Measurements from ENCODE around the gene SPECC1.

Gene SPECC1

GRCh38 chr17:20208717-20209116 is 199.6 kb downstream of the SPECC1 start:
- DNase-seq (ENCODE audit: low read depth in 1 of 2, low spot score in 1 of 2) = no peak
- no peaks in the 10 kb centered on the region for H3K27me3 ChIP-seq (ENCODE audit: insufficient read depth, poor library complexity, severe bottlenecking)
- no peak overlapping the region for H3K4me3 ChIP-seq (replicated peaks; ENCODE audit: insufficient read depth, low read length)
- no peak overlapping the region for H3K27ac ChIP-seq (replicated peaks)
- TF ChIP-seq, protein P1, sequence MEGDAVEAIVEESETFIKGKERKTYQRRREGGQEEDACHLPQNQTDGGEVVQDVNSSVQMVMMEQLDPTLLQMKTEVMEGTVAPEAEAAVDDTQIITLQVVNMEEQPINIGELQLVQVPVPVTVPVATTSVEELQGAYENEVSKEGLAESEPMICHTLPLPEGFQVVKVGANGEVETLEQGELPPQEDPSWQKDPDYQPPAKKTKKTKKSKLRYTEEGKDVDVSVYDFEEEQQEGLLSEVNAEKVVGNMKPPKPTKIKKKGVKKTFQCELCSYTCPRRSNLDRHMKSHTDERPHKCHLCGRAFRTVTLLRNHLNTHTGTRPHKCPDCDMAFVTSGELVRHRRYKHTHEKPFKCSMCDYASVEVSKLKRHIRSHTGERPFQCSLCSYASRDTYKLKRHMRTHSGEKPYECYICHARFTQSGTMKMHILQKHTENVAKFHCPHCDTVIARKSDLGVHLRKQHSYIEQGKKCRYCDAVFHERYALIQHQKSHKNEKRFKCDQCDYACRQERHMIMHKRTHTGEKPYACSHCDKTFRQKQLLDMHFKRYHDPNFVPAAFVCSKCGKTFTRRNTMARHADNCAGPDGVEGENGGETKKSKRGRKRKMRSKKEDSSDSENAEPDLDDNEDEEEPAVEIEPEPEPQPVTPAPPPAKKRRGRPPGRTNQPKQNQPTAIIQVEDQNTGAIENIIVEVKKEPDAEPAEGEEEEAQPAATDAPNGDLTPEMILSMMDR (IDR thresholded peaks at IDR 0.05; ENCODE audit: insufficient read depth, low read length) = no peak
- TF ChIP-seq GABPA (IDR thresholded peaks at IDR 0.05; ENCODE audit: low read depth) (no peak), POLR2AphosphoS5 (IDR thresholded peaks at IDR 0.05; ENCODE audit: low read depth) (no peak), SPI1 (IDR thresholded peaks at IDR 0.05; ENCODE audit: borderline replicate concordance, low read depth) (no peak)
- TF ChIP-seq, protein P2, sequence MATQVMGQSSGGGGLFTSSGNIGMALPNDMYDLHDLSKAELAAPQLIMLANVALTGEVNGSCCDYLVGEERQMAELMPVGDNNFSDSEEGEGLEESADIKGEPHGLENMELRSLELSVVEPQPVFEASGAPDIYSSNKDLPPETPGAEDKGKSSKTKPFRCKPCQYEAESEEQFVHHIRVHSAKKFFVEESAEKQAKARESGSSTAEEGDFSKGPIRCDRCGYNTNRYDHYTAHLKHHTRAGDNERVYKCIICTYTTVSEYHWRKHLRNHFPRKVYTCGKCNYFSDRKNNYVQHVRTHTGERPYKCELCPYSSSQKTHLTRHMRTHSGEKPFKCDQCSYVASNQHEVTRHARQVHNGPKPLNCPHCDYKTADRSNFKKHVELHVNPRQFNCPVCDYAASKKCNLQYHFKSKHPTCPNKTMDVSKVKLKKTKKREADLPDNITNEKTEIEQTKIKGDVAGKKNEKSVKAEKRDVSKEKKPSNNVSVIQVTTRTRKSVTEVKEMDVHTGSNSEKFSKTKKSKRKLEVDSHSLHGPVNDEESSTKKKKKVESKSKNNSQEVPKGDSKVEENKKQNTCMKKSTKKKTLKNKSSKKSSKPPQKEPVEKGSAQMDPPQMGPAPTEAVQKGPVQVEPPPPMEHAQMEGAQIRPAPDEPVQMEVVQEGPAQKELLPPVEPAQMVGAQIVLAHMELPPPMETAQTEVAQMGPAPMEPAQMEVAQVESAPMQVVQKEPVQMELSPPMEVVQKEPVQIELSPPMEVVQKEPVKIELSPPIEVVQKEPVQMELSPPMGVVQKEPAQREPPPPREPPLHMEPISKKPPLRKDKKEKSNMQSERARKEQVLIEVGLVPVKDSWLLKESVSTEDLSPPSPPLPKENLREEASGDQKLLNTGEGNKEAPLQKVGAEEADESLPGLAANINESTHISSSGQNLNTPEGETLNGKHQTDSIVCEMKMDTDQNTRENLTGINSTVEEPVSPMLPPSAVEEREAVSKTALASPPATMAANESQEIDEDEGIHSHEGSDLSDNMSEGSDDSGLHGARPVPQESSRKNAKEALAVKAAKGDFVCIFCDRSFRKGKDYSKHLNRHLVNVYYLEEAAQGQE (IDR thresholded peaks at IDR 0.05; ENCODE audit: insufficient replicate concordance, low read depth) = no peak

DNA sequence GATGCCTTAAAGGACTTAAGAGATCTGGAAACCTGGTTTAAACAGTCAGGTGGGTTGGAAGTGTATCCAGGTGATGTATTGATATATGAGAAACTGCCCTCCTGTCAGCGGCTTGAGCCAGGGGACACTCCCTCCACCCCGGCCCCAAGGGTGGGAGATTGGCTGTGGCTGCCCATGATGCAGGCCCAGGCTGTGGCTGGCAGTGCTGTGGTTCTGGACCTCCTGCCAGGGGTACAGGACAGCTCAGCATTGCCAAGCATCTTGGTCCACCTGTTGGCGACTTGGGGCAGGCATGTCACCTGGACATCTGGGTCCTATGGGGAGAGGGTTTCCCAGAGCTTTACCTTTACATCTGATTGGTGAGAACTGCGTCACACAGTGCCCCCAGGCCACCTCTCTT is 201.0 kb downstream of the SPECC1 start:
- no peaks in the 10 kb centered on the region for H3K27me3 ChIP-seq (ENCODE audit: insufficient read depth, poor library complexity, severe bottlenecking)
- H3K27ac ChIP-seq (replicated peaks) = no peak overlapping the region
- TF ChIP-seq GABPA (IDR thresholded peaks at IDR 0.05; ENCODE audit: low read depth) = no peak
- TF ChIP-seq POLR2AphosphoS5 (IDR thresholded peaks at IDR 0.05; ENCODE audit: low read depth) = no peak
- TF ChIP-seq SPI1 (IDR thresholded peaks at IDR 0.05; ENCODE audit: borderline replicate concordance, low read depth) = no peak
- TF ChIP-seq, protein P1 (IDR thresholded peaks at IDR 0.05; ENCODE audit: insufficient read depth, low read length) = no peak
- TF ChIP-seq, protein P2 (IDR thresholded peaks at IDR 0.05; ENCODE audit: insufficient replicate concordance, low read depth) = no peak
- no peak overlapping the region for H3K4me3 ChIP-seq (replicated peaks; ENCODE audit: insufficient read depth, low read length)
- no peak for DNase-seq (ENCODE audit: low read depth in 1 of 2, low spot score in 1 of 2)

- Histone ChIP-seq H3K27ac (replicated peaks) (no peak overlapping the region), H3K27me3 (ENCODE audit: insufficient read depth, poor library complexity, severe bottlenecking) (no peaks in the 10 kb centered on the region), H3K4me3 (replicated peaks; ENCODE audit: insufficient read depth, low read length) (no peak overlapping the region)
- TF ChIP-seq POLR2AphosphoS5 (IDR thresholded peaks at IDR 0.05; ENCODE audit: low read depth) (no peak), SPI1 (IDR thresholded peaks at IDR 0.05; ENCODE audit: borderline replicate concordance, low read depth) (no peak), GABPA (IDR thresholded peaks at IDR 0.05; ENCODE audit: low read depth) (no peak)
- TF ChIP-seq, protein P1 (IDR thresholded peaks at IDR 0.05; ENCODE audit: insufficient read depth, low read length) = no peak
- TF ChIP-seq, protein P2 (IDR thresholded peaks at IDR 0.05; ENCODE audit: insufficient replicate concordance, low read depth) = no peak
- no peak for DNase-seq (ENCODE audit: low read depth in 1 of 2, low spot score in 1 of 2)
Observed at GRCh38 chr17:20210614-20211013, 201.5 kb downstream of the SPECC1 start.

Data from HL-60 (cell line).